NCI-H2227 (cell line): ENCODE data around the gene PTPRK.

ENCODE experiments used
- DNase-seq: peaks from one replicate; lab custom pipeline; 2025; ENCODE audit not compliant: unreplicated experiment; lab: John Stamatoyannopoulos, UW

PTPRK gene

GRCh38 chr6:128350416-128351254 is 169.8 kb downstream of the PTPRK start:
- no peak for DNase-seq

- DNase-seq = no peak
Observed at GRCh38 chr6:128347123-128347522, 173.3 kb downstream of the PTPRK start.

GRCh38 chr6:128346569-128346968 is 173.8 kb downstream of the PTPRK start:
- no peak for DNase-seq

- DNase-seq = no peak
Observed at GRCh38 chr6:128345278-128345677, 175.1 kb downstream of the PTPRK start.

- no peak for DNase-seq
Observed at GRCh38 chr6:128343706-128344105, 176.7 kb downstream of the PTPRK start.

- DNase-seq = no peak
Observed at GRCh38 chr6:128339635-128340450, 180.6 kb downstream of the PTPRK start.

GRCh38 chr6:128337619-128338018 is 182.8 kb downstream of the PTPRK start:
- DNase-seq = no peak

- no peak for DNase-seq
Observed at GRCh38 chr6:128336436-128337095, 183.8 kb downstream of the PTPRK start.

GRCh38 chr6:128335963-128336362 is 184.4 kb downstream of the PTPRK start:
- DNase-seq = no peak

GRCh38 chr6:128333581-128334223 is 186.7 kb downstream of the PTPRK start:
- no peak for DNase-seq

- DNase-seq = no peak
Observed at GRCh38 chr6:128327890-128328289, 192.5 kb downstream of the PTPRK start.

- no peak for DNase-seq
Observed at GRCh38 chr6:128323011-128323410, 197.4 kb downstream of the PTPRK start.

GRCh38 chr6:128319946-128320345 is 200.5 kb downstream of the PTPRK start:
- no peak for DNase-seq

GRCh38 chr6:128319157-128319556 is 201.2 kb downstream of the PTPRK start:
- no peak for DNase-seq

GRCh38 chr6:128316258-128316929 is 204.0 kb downstream of the PTPRK start:
- DNase-seq = no peak

GRCh38 chr6:128314190-128314589 is 206.2 kb downstream of the PTPRK start:
- no peak for DNase-seq

GRCh38 chr6:128311944-128312570 is 208.3 kb downstream of the PTPRK start:
- DNase-seq = no peak

GRCh38 chr6:128310451-128310850 is 209.9 kb downstream of the PTPRK start:
- DNase-seq = no peak

- DNase-seq = no peak
Observed at GRCh38 chr6:128307671-128308070, 212.7 kb downstream of the PTPRK start.

GRCh38 chr6:128305976-128306375 is 214.4 kb downstream of the PTPRK start:
- DNase-seq = no peak
